ENCODE data around the gene HNRNPA1. TPM values are rescaled to one million over a fixed set of nuclear protein-coding genes. Genes with fewer than 3 reads are reported as not detected.

The HNRNPA1 gene
- total and polyA plus RNA-seq, 9 of the 15 experiments (the other 6 are each of a cell fraction or from before 2014, with no cell fraction given), result 1,166 to 2,703 (median 1,815) TPM

DNA sequence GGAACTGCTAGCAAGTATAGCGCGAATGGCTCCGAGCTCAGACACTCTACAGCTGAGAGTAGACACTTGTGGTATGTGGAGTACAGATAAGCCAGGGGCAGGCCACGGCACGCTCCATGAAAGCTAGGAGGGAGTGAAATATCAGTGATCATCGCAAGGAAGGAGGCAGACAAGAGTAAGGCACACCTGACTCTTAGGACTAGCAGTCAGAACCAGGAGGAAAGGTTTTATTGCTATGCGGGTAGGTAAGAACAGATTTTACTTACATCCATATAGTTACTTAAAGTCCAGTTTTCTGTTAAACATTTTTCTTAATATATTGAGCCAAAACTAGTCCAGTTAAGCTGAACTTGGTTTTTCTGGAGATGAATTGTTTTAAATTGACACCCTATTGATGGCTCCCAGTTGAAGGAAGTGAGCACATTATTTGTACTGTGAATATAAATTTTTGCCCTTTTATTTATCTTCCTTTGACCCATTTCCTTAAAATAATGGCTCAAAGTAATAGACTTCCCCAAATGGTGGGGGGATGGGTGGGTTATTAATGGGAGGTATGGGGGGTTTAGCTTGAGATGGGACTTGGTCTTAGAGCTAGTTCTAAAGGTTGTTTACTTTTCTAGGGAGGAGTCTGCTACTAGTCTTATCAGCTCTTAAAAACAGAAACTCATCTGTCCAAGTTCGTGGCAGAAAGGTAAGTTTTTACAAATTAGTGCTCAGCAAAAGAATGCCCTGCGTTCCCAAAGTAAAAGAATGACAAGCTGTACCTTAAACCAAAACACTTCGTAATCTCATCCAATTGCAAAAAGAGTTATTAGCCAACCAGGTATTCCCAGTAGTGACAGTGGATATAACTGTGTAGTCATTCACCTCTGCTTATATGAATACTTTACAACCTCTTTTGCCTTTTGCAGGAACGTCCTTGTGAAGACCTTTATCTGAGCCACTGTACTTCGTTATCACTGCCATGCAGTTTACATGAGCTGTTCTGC lies 5.8 kb downstream of the HNRNPA1 start (continued):
- TF ChIP-seq FOXP1 (CRISPR knock-in tag; IDR thresholded peaks at IDR 0.05), result no peak
- TF ChIP-seq SMARCC2 (IDR thresholded peaks at IDR 0.05; ENCODE audit: low read depth), result no peak
- TF ChIP-seq ZNF561 (CRISPR knock-in tag; conservative IDR thresholded peaks at IDR 0.05), result no peak
- TF ChIP-seq ZNF143 (CRISPR knock-in tag; IDR thresholded peaks at IDR 0.05), result no peak
- TF ChIP-seq, protein P1, sequence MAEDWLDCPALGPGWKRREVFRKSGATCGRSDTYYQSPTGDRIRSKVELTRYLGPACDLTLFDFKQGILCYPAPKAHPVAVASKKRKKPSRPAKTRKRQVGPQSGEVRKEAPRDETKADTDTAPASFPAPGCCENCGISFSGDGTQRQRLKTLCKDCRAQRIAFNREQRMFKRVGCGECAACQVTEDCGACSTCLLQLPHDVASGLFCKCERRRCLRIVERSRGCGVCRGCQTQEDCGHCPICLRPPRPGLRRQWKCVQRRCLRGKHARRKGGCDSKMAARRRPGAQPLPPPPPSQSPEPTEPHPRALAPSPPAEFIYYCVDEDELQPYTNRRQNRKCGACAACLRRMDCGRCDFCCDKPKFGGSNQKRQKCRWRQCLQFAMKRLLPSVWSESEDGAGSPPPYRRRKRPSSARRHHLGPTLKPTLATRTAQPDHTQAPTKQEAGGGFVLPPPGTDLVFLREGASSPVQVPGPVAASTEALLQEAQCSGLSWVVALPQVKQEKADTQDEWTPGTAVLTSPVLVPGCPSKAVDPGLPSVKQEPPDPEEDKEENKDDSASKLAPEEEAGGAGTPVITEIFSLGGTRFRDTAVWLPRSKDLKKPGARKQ (CRISPR knock-in tag; IDR thresholded peaks at IDR 0.05), result no peak
- TF ChIP-seq GATA2 (CRISPR knock-in tag; IDR thresholded peaks at IDR 0.05), result peak; percentile 73
- no peak for TF ChIP-seq MECOM (CRISPR knock-in tag; IDR thresholded peaks at IDR 0.05)
- no peak for TF ChIP-seq RBM39 (optimal IDR thresholded peaks at IDR 0.05; ENCODE audit: low read depth, low read length)
- TF ChIP-seq, protein P2, sequence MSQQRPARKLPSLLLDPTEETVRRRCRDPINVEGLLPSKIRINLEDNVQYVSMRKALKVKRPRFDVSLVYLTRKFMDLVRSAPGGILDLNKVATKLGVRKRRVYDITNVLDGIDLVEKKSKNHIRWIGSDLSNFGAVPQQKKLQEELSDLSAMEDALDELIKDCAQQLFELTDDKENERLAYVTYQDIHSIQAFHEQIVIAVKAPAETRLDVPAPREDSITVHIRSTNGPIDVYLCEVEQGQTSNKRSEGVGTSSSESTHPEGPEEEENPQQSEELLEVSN (IDR thresholded peaks at IDR 0.05; ENCODE audit: borderline replicate concordance in 1 of 2, extremely low read depth in 1 of 2, insufficient read depth in 1 of 2, insufficient read length in 1 of 2, low read depth in 1 of 2, low read length in 1 of 2, poor library complexity in 1 of 2, severe bottlenecking in 1 of 2), result no peak
- TF ChIP-seq CCAR2 (IDR thresholded peaks at IDR 0.05; ENCODE audit: low read depth, low read length), result no peak
- no peak for TF ChIP-seq ZSCAN32 (CRISPR knock-in tag; IDR thresholded peaks at IDR 0.05)
- no peak for TF ChIP-seq LARP7 (IDR thresholded peaks at IDR 0.05)
- no peak for TF ChIP-seq TCF7L2 (IDR thresholded peaks at IDR 0.05; ENCODE audit: low read depth, low read length)
- TF ChIP-seq DACH1 (IDR thresholded peaks at IDR 0.05; ENCODE audit: partially characterized antibody), result peak; percentile 10
- TF ChIP-seq MYNN (IDR thresholded peaks at IDR 0.05), result peak; percentile 76
- TF ChIP-seq MYNN (CRISPR knock-in tag; IDR thresholded peaks at IDR 0.05), result no peak
- TF ChIP-seq DPF2 (IDR thresholded peaks at IDR 0.05), result peak; percentile 59
- TF ChIP-seq, protein P3, sequence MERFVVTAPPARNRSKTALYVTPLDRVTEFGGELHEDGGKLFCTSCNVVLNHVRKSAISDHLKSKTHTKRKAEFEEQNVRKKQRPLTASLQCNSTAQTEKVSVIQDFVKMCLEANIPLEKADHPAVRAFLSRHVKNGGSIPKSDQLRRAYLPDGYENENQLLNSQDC (CRISPR knock-in tag; IDR thresholded peaks at IDR 0.05), result no peak; the same call in none of the 2 replicates
- TF ChIP-seq, protein P4, sequence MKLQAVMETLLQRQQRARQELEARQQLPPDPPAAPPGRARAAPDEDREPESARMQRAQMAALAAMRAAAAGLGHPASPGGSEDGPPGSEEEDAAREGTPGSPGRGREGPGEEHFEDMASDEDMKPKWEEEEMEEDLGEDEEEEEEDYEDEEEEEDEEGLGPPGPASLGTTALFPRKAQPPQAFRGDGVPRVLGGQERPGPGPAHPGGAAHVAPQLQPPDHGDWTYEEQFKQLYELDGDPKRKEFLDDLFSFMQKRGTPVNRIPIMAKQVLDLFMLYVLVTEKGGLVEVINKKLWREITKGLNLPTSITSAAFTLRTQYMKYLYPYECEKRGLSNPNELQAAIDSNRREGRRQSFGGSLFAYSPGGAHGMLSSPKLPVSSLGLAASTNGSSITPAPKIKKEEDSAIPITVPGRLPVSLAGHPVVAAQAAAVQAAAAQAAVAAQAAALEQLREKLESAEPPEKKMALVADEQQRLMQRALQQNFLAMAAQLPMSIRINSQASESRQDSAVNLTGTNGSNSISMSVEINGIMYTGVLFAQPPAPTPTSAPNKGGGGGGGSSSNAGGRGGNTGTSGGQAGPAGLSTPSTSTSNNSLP (IDR thresholded peaks at IDR 0.05; ENCODE audit: borderline replicate concordance, low read depth, low read length), result peak; percentile 40; the same call in 1 of the 2 replicates
- no peak for TF ChIP-seq MEF2A (IDR thresholded peaks at IDR 0.05; ENCODE audit: control insufficient read depth, low read depth, low read length)
- TF ChIP-seq, protein P5, sequence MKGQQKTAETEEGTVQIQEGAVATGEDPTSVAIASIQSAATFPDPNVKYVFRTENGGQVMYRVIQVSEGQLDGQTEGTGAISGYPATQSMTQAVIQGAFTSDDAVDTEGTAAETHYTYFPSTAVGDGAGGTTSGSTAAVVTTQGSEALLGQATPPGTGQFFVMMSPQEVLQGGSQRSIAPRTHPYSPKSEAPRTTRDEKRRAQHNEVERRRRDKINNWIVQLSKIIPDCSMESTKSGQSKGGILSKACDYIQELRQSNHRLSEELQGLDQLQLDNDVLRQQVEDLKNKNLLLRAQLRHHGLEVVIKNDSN (CRISPR knock-in tag; IDR thresholded peaks at IDR 0.05), result no peak
- TF ChIP-seq E2F3 (CRISPR knock-in tag; IDR thresholded peaks at IDR 0.05), result no peak

Data from K562 (cell line).